Choroid plexus epithelial cell (primary cell): Measurements from ENCODE around the gene ZNF503.

ENCODE experiments used
- DNase-seq: peaks from one replicate; pipeline ENCODE4 v3.0.0-alpha.2; 2010; ENCODE audit warnings: low read depth
- H3K4me3 ChIP-seq: 2 replicates; pipeline ENCODE4 v1.5.1; 2011; ENCODE audit warnings: low read depth, mild to moderate bottlenecking, control low read depth, low read length, moderate library complexity
- CTCF ChIP-seq: conservative IDR thresholded peaks from 2 replicates; pipeline ENCODE4 v1.5.1; 2011; ENCODE audit warnings: low read depth, mild to moderate bottlenecking, control low read depth, inconsistent platforms, low read length, moderate library complexity

ZNF503 gene

GRCh38 chr10:75397496-75398199 lies 3.9 kb downstream of the ZNF503 start:
- no peak for DNase-seq
- H3K4me3 ChIP-seq, result peak overlapping the region; percentile 46
- no peak for TF ChIP-seq CTCF

DNA sequence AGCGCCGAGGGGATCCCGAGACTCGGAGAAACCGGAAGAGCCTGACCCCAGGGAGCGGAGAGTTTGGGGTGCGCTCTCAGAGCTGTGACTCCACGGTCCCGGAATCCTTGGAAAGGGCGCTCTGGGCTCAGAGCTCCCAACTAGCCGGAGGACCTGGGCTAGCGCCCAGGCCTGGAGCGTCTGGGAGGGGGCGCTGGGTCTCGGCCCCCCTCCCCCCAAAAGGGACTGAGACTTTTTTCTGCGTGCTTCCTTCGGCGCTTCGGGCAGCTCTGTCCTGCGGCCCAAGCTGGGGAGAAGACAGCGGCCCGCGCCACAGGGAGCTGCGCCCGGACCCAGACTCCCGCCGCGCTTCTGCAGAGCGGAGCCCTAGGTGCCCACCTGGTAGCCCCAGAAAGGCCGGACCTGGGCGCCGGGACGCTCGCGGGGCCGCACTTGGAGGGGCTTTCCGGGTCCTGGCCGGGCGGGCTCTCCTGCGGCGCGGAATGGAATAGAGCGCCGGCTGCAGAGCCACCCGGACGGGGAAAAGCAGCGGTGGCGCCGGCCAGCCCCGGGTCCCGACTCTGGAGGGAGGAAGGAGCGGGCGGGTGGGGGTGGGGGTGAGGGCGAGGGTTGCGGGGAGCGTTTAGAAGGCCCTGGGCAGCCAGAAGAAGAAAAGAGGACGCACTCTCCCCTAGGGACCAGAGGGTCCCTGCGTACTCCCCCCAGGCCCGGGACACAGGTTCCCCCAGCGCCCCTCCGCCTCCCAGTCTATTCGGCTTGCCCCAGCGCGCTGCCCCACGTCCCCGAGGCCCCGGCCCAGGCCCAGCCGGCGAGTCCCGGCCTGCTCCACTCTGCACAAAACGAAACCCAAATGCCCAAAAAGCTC lies 4.7 kb downstream of the ZNF503 start:
- no peak for TF ChIP-seq CTCF
- no peak for DNase-seq
- H3K4me3 ChIP-seq, result peak overlapping the region; percentile 46

GRCh38 chr10:75395932-75396630 lies 5.5 kb downstream of the ZNF503 start:
- peak overlapping the region; percentile 46 for H3K4me3 ChIP-seq
- TF ChIP-seq CTCF, result no peak
- DNase-seq, result no peak

DNA sequence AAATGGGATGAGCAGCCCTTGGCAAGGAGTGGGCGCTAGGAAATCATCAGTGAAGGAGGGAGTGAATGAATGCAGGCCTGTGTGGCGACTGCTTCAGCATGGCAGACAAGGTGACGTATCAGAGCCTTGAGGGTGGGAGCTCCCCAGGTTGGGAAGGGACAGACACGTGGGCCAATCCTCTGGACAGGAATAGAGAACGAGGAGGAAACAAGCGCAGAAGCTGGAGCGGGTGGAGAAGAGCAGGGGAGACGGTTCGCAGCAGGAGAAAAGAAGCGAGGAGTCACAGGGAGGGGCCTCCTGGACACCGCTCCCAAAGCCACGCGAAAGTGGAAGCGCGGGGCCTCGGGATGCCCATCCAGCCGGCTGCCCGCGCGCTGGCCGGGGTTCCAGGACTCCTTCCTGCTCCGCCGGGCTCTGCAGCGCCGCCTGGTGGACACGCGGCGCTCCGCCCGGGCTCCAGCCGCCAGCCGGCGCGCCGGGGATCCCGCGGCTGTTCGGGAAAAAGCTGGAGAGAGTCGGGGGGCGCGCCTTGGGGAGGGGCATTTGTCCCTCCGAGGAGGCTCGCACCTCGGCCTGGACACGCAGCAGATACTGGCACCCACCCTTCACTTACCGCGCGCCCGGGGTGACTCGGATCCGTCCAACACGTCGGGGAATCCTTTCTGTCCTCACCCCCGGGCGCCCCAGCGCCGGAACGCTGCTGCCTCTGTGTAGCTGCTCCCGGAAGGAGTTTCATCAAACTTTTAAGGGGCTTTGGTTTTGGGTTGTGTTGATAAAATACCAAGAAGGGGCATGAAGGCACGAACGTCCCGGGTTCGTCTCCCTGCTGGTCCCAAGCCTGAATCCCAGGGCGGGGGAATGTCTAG lies 6.3 kb downstream of the ZNF503 start:
- no peak for DNase-seq
- H3K4me3 ChIP-seq, result peak overlapping the region; percentile 27
- TF ChIP-seq CTCF, result peak; percentile 49

GRCh38 chr10:75394221-75394620 lies 7.3 kb downstream of the ZNF503 start:
- TF ChIP-seq CTCF, result no peak
- no peak overlapping the region for H3K4me3 ChIP-seq
- no peak for DNase-seq

DNA sequence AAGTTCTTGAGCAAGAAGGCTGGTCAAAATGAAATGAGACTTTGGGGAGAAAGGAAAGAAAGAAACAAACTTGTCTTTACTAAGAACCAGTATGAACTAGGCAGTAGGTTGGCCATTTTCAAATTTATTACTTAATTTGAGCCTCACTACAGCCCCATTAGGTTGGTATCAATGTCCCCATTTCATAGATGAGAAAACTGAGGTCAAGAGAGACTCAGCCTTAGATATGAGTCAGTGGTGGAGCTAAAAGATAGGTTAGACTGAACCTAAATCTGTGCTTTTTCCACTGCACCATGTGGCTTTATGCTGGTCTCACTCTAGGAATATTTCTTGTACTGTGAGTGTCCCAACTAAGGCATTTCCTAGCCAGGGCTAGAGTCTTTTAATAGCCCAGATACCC lies 8.8 kb downstream of the ZNF503 start:
- no peak for DNase-seq
- no peak for TF ChIP-seq CTCF

More for the DNA sequence above, 8.8 kb downstream of the ZNF503 start:
- H3K4me3 ChIP-seq, result no peak overlapping the region
